C1 segment of cervical spinal cord (tissue), 14 donors: ENCODE measurements around the gene PPFIA1.

Experiments used
- DNase-seq, 14 donors: peaks; one replicate each; lab custom pipeline; 2025; lab: John Stamatoyannopoulos, UW

PPFIA1 gene

DNA sequence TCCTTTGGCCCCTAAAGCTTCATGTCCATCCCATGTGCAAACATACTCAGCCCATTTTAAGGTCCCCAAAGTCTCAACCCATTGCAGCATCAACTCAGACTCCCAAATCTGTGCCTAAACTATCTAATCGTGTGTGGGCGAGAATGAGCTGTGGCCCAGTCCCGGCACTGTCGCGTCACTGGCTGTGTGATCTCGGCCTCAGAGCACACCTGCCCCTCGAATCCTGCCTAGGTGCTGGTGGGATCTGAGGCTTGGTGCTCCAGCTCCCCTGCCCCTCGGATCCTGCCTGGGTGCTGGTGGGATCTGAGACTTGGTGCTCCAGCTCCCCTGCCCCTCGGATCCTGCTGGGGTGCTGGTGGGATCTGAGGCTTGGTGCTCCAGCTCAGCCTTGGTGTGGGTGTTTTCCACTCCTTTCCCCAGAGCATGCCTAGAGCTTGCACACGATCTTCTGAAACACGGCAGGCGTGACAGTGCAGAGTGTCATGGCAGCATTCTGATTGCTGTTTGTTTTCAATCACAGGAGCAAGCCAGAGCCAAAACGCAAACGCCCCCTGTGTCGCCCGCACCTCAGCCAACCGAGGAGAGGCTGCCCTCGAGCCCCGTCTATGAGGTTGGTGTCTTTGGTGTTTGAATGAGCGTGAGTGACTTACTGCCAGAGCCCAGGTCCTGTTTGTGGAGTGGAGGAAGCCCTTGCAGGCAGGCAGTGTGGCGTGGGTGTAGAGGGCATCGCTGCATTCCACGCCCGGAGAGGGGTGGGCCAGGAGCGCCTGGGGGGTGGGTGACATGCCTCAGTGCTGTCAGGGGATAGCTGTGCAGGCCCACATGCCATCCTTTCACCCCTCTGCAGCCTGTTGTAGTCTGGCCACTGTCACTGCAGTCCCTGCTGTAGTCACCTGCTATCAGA lies 160.4 kb downstream of the PPFIA1 start:
- no peak for DNase-seq

DNA sequence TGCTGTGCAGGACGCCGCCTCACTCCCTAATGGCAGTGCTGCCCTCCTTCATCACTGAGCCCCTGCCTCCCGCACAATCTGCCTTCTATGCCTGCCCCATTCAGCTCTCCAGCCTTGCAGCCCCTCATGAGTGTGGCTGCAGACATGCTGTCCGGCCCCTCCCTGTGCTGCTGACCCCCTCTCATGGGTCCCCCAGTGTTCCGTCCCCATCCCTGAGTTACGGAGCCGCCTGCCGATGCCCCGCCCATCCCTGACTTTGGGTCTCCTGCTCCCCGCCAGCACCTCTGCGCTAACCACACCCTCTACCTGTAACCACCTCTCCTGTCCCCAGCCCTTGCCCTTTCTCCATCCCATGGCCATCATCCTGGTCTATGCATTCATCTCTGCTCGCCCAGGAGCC lies 161.1 kb downstream of the PPFIA1 start:
- DNase-seq: no peak

DNA sequence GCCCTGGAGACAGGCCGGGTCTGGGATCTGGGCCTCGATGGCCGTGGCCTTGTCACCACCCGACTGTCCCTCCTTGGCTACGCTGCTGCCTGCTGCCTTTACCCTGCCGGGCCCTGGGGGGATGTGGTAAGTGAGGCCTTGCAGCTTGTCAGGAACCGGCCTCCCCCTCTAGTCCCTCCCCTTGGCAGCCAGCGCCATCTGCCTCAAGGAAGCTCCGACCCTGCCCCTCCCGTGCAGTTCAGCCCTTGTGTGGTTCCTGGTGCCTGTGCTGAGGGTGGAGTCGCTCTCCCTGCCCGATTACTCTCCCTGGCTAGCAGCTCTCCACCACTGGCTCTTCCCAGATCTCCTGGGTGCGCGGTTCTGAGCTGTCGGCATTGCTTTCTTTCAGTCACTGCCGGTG lies 161.6 kb downstream of the PPFIA1 start:
- no peak for DNase-seq

DNA sequence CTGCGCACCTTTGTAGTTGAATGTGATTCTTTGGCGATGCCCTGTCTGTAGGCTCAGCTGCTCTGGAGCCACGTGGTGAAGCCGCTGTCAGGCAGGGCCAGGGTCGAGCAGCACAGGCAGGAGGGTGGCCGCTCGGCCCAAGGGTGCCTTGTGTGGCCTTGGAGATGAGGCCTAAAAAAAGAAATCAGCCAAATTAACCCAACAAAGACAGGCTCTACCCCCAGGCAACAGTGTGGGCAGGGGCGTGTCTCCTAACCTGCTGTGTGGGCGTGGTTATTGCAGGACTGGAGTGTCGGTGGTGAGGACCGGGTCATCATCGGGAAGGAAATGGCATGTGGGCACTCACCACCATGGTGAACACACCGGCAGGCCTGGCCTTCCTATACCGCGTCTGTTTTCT lies 162.1 kb downstream of the PPFIA1 start:
- no peak for DNase-seq

DNA sequence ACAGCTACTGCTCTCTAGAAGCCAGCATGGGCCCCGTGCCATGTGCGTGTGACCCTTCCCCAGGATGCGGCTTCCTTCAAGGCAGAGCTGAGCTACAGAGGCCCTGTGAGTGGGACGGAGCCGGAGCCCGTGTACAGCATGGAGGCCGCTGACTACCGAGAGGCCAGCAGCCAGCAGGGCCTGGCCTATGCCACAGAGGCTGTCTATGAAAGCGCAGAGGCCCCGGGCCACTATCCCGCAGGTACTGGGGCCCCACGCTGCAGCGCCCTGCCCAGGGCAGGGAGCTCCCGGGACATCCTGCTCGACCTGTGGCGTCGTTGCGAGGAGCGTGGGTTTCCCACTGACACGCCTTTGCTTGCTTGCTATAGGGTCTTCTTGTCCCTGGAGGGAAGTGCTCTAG lies 162.5 kb downstream of the PPFIA1 start:
- DNase-seq: no peak

DNA sequence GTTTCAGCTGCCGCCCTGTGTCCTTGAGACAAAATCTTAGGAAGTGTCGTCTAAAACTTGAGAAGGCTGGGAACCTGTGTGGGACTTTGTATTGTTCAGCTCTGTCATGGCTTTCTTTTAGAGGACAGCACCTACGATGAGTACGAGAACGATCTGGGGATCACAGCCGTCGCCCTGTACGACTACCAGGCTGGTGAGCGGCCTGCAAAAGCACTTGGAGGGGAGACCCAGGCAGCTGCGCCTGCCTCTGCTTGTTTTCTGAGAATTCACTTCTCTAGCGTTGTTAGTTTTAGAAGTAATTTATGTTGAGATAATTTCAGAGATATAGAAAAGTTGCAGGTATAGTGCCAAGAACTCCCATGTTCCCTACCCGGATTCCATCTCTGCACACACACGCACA lies 163.0 kb downstream of the PPFIA1 start:
- no peak for DNase-seq
